Ascending aorta (tissue), 2 donors: ENCODE results near the gene PIN1. TPM values are rescaled to one million over a fixed set of nuclear protein-coding genes. Genes with fewer than 3 reads are reported as not detected.

Experiments used
- DNase-seq, 2 donors: peaks; one replicate each; pipeline ENCODE4 v3.0.0-alpha.2; 2019; ENCODE audit warnings: low spot score in 2 of 2
- H3K27ac ChIP-seq, 2 donors: fragments of 200-600 bp; sonication (generic); one replicate each; pipeline ENCODE4 v1.5.1; 2016 to 2017; ENCODE audit warnings: mild to moderate bottlenecking in 1 of 2
- H3K27me3 ChIP-seq: fragments of 200-600 bp; sonication (generic); one replicate; pipeline ENCODE4 v1.5.1; 2017
- H3K36me3 ChIP-seq, 2 donors: fragments of 200-600 bp; sonication (generic); one replicate each; pipeline ENCODE4 v1.5.1; 2016
- H3K4me1 ChIP-seq, 2 donors: fragments of 200-600 bp; sonication (generic); one replicate each; pipeline ENCODE4 v1.5.1; 2016 to 2017; ENCODE audit warnings: mild to moderate bottlenecking in 1 of 2
- H3K4me3 ChIP-seq, 2 donors: fragments of 200-600 bp; sonication (generic); one replicate each; pipeline ENCODE4 v1.5.1; 2016 to 2017; ENCODE audit warnings: mild to moderate bottlenecking in 1 of 2
- H3K9me3 ChIP-seq, 2 donors: fragments of 200-600 bp; sonication (generic); one replicate each; pipeline ENCODE4 v1.5.1; 2016
- intact Hi-C: fragments of 100-400 bp; cut with DNase I; formaldehyde crosslinking; loops from one replicate; pipeline ENCODE4 v1.15.1; 2023
- total RNA-seq: library from RNA; depleted of rRNA; stranded (reverse); fragments of >200 nt; gene quantifications from one replicate; pipeline ENCODE4 v1.1.0, GENCODE V29; 2016
- TF ChIP-seq, protein P1 (sequence below), 3 experiments: fragments of 200-600 bp in 2 of 3; fragments of 450-650 bp in 1 of 3; sonication (generic) in 2 of 3; IDR thresholded peaks; one replicate each; pipeline ENCODE4 v1.5.1; 2016 to 2019; ENCODE audit warnings: antibody characterized with exemption in 3 of 3, mild to moderate bottlenecking in 1 of 3, moderate library complexity in 1 of 3

Gene PIN1
- total RNA-seq, 1 donor from 2014 or later, result 50.7 TPM

DNA sequence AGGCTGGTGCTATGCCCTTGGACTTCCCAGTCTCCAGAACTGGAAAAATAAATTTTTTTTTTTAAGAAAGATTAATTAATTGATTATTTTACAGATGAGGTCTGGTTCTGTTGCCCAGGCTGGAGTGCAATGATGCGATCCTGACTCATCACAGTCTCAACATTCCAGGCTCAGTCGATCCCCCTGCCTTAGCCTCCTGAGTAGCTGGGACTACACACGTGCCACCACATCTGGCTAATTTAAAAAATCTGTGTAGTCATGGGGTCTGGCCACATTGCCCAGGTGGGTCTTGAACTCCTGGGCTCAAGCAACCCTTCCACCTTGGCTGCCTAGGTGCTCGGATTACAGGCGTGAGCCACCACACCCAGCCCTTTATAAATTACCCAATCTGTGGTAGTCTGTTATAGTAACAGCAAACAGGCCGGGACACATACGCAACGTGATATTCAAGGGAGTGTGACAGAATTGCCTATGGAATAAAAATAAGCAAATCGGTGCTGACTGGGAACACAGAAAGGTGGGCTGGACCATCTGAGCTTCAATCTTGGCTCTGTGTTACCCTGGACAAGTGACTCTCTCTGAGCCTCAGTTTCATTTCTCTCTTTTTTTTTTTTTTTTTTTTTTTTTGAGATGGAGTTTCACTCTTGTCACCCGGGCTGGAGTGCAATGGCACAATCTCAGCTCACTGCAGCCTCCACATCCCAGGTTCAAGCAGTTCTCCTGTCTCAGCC is 42.8 kb downstream of the PIN1 start:
- H3K27me3 ChIP-seq, result no peaks in the 10 kb centered on the region
- H3K4me3 ChIP-seq, result no peak overlapping the region
- H3K27ac ChIP-seq, result no peak overlapping the region
- TF ChIP-seq, protein P1, sequence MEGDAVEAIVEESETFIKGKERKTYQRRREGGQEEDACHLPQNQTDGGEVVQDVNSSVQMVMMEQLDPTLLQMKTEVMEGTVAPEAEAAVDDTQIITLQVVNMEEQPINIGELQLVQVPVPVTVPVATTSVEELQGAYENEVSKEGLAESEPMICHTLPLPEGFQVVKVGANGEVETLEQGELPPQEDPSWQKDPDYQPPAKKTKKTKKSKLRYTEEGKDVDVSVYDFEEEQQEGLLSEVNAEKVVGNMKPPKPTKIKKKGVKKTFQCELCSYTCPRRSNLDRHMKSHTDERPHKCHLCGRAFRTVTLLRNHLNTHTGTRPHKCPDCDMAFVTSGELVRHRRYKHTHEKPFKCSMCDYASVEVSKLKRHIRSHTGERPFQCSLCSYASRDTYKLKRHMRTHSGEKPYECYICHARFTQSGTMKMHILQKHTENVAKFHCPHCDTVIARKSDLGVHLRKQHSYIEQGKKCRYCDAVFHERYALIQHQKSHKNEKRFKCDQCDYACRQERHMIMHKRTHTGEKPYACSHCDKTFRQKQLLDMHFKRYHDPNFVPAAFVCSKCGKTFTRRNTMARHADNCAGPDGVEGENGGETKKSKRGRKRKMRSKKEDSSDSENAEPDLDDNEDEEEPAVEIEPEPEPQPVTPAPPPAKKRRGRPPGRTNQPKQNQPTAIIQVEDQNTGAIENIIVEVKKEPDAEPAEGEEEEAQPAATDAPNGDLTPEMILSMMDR (IDR thresholded peaks at IDR 0.05), result no peak
- DNase-seq, result no peak
- intact Hi-C loops, result no loop called here
- no peaks in the 10 kb centered on the region for H3K4me1 ChIP-seq
- no peaks in the 10 kb centered on the region for H3K36me3 ChIP-seq
- no peaks in the 10 kb centered on the region for H3K9me3 ChIP-seq

DNA sequence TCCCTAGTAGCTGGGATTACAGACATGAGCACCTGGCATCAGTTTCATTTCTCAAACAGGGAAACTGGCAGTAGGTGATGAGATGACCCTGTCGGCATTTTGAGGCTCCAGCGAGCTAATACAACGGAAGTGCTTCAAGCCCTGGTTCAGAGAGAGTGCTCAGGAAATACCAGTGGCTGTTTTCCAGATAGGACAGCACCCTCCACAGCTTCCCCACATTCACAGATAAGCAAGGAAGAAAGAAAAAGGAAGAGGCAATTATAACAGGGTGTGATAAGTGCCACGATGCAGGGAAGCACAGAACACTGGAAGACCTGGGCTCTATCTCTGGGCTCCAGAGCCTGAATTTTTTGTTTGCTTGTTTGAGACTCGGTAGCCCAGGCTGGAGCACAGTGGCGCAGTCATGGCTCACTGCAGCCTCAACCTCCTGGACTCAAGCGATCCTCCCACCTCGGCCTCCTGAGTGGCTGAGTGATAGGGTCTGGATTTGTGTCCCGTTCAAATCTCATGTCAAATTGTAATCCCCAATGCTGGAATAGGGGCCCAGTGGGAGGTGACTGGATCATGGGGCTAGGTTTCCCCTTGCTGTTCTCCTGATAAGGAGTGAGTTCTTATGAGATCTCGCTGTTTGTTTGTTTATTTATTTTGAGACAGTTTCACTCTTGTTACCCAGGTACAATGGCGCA is 43.5 kb downstream of the PIN1 start:
- Histone ChIP-seq H3K4me1 (no peaks in the 10 kb centered on the region), H3K27ac (no peak overlapping the region), H3K27me3 (no peaks in the 10 kb centered on the region), H3K36me3 (no peaks in the 10 kb centered on the region), H3K4me3 (no peak overlapping the region), H3K9me3 (no peaks in the 10 kb centered on the region)
- no peak for DNase-seq
- TF ChIP-seq, protein P1 (IDR thresholded peaks at IDR 0.05), result no peak
- intact Hi-C loops, result no loop called here

GRCh38 chr19:9881720-9882119 is 46.6 kb downstream of the PIN1 start:
- Histone ChIP-seq H3K9me3 (no peaks in the 10 kb centered on the region), H3K27me3 (no peaks in the 10 kb centered on the region), H3K36me3 (no peaks in the 10 kb centered on the region), H3K4me3 (no peak overlapping the region), H3K4me1 (no peaks in the 10 kb centered on the region), H3K27ac (no peak overlapping the region)
- intact Hi-C loops, result no loop called here
- TF ChIP-seq, protein P1 (IDR thresholded peaks at IDR 0.05), result no peak
- no peak for DNase-seq

DNA sequence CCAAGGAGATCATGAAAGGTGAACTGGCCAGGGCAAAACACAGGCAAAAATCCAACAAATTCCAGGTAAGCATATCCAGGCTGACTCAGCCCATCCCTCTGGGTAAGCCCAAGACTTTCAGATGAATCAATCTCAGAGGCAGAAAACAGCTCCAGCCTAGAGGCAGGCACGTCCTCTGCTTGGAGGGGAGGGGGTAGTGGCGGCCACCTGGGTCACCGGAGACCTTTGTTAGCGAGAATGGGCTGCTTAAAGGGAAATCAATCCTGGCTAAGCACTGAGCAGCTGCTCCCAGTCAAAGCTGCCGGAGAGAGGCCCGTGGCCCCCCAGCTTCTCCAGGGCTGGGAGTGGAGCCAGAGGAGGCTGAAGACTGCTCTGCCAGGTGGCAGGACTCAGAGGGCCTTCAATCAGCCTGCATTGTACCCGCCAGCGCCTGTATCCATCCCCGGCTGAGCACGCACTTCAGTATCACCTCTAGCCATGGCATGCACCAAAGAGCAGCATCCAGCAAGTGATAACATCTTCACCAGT is 48.2 kb downstream of the PIN1 start:
- H3K4me1 ChIP-seq, result no peaks in the 10 kb centered on the region
- no peak overlapping the region for H3K4me3 ChIP-seq
- H3K27me3 ChIP-seq, result no peaks in the 10 kb centered on the region
- TF ChIP-seq, protein P1 (IDR thresholded peaks at IDR 0.05), result no peak
- no peaks in the 10 kb centered on the region for H3K9me3 ChIP-seq
- no peak for DNase-seq
- intact Hi-C loops, result no loop called here
- H3K27ac ChIP-seq, result no peak overlapping the region
- H3K36me3 ChIP-seq, result no peaks in the 10 kb centered on the region

DNA sequence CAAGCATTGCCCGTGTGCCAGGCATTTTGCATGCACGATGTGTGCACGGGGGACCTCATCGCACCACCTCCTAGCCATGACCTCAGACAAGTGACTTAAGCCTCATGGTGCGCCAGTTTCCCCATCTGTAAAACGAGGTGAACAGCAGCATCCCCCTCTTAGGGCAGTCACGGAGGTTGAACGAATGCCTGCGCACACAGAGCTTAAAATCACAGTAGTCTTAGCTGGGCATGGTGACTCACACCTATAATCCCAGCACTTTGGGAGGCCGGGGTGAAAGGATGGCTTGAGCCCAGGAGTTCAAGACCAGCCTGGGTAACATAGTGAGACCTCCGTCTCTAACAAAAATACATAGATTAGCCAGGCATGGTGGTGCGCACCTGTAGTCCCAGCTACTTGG is 48.6 kb downstream of the PIN1 start:
- H3K36me3 ChIP-seq, result no peaks in the 10 kb centered on the region
- no peak overlapping the region for H3K4me3 ChIP-seq
- no peaks in the 10 kb centered on the region for H3K27me3 ChIP-seq
- DNase-seq, result no peak
- H3K4me1 ChIP-seq, result no peaks in the 10 kb centered on the region
- no peaks in the 10 kb centered on the region for H3K9me3 ChIP-seq
- intact Hi-C loops, result no loop called here
- TF ChIP-seq, protein P1 (IDR thresholded peaks at IDR 0.05), result no peak
- no peak overlapping the region for H3K27ac ChIP-seq
